GM21576 (cell line): ENCODE measurements around the gene ILK.

Experiments used
- ATAC-seq: cut with Tn5 transposase; IDR thresholded peaks from one replicate; pipeline ENCODE4 v1.9.1; 2021; ENCODE audit warnings: mild to moderate bottlenecking, moderate library complexity; ENCODE audit not compliant: unreplicated experiment

ILK gene

GRCh38 chr11:6633422-6634408 lies 30.1 kb downstream of the ILK start:
- no peak for ATAC-seq

DNA sequence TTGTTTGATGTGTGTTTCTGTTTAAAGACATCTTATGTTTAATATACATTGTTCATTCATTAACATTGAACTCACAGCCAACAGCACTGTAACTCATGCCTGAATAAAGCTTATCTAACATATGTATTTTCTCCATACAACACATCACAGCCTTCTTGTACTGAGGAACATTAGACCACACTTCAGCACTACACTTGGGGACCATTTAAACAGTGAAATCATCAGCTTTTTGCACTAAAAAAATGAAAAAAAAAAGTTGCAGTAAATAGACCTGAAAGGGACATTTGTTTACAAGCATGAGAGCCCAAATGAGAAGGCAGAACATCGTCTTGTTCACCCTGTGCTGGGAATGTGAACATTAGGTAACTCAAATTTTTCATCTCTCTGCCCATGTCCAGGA lies 31.0 kb downstream of the ILK start:
- ATAC-seq, result no peak

- no peak for ATAC-seq
These were observed 31.7 kb downstream of the ILK start for GRCh38 chr11:6635082-6635932.

DNA sequence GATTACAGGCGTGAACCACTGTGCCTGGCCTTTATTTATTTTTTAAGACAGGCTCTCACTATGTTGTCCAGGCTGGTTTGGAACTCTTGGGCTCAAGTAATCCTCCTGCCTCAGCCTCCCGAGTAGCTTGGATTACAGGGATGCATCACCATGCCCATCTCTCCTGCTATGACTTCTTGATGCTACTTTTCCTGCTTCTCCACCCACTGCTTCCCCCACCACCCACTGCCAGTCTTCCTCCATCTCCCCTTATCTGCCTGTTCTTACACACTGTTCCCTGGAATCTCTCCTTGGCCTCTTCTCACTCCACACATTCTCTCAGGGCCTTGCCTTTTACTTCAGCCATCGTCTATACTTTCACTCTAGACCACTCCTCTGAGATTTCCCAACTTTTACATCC lies 32.9 kb downstream of the ILK start:
- ATAC-seq, result no peak

DNA sequence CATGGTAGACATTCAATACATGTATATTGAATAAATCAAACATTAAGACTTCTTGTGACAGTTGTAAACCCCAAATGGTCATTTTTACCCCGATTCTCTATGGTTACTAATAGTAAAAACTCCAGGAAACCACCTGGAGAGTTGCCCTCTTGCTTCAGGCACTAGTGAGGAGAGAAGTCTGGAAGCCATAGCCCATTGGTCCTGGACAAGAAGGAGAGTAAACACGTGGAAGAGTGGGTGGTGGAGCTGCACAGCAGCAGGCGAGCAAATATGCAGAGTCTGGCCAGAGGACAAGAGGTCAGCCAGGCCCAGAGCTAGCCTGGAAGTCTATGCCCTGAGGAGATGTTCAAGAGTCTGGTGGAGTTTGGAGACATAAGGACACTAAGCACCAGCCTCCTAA lies 34.3 kb downstream of the ILK start:
- ATAC-seq, result no peak

DNA sequence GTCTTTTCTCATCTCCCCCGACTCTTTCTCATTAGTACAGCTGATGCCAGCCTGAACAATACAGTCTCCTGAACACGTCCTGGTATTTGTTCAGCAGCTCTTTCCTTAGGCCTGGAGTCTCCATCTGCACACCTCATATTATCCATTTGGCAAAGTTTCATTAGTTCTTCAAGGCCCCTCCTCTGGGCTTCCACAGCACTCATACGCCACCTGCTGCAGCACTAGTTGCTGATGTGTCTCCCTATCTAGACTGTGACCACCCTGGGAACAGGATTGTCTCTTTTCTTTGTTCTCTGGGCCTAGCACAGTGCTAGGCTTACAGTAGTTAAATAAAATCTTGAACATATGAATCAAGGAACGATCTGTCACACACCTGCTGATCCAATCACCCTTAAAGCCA lies 34.9 kb downstream of the ILK start:
- no peak for ATAC-seq

DNA sequence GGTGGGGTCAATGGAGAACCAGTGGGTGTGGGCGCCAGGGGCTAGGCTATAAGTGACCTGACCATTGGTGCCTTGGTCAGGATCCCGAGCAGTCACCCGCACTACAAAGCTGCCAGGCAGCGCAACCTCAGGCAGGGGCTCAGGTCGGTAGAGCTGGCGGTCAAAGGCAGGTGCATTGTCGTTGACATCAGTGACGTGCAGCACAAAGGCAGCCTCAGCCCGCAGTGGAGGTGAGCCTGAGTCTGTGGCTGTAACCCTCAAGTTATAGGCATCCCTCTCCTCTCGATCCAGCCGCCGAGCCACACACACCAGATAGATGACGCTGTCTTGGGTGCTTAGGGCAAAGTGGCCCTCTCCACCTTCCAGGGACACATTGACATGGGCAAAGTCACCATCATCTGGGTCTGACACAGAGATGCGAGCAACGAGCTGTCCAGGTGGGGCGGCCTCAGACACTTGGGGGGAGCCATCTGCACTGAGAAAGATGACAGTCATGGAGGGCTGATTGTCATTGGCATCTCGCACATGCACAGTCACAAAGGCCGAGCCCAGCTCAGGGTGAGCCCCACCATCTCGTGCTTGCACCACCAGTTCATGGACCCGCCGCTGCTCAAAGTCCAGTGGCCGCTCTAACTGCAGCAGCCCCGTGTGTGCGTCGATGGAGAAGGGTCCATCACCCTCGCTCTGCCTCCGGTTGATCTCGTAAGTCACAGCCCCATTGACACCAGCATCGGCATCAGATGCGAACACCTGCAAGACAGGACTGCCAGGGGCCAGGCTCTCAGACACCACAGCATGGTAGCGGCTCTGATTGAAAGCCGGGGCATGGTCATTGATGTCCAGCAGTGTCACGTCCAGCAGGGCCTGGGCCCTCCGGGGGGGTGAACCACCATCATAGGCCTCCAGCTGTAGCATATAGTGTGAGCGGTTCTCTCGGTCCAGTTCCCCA lies 36.7 kb downstream of the ILK start:
- ATAC-seq, result no peak

- ATAC-seq, result no peak
These were observed 37.6 kb downstream of the ILK start for GRCh38 chr11:6640985-6641701.

DNA sequence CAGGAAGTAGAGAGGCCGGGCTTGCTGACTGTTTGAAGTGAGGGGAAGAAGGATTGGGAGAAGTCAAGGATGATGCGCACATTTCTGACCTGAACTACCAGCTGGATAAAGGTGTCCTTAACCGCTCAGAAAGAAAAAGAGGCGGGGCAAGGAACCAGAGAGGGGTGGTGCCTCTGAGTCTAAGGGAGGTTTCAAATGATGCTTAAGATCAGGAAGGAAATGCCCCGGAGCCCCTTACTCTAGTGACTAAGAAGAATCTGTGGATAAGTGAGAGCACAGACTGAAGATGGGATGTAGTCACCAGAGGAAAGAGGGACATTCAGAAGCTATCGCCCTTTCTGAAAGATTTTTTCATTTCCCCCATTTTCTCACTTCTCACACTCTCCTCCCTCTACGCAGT lies 39.4 kb downstream of the ILK start:
- no peak for ATAC-seq

DNA sequence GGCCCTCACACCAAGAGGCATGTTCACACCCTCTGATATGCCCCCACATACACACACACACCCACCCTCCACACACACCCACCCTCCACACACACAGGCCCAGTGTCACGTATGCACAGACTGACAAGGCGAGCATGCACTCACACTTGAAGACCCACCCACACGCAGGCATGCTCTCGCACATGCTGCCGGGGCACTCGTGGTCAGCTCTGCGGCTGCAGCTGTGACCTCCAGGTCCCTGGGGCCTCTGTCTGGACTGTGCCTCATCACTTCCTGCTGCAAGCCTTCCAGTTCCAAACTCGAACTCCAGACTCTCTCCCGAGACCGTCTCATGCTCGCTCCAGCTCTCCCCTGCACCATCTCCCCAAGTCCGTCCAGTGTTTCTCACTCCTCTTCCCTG lies 42.5 kb downstream of the ILK start:
- no peak for ATAC-seq

- no peak for ATAC-seq
These were observed 43.0 kb downstream of the ILK start for GRCh38 chr11:6646576-6646917.

DNA sequence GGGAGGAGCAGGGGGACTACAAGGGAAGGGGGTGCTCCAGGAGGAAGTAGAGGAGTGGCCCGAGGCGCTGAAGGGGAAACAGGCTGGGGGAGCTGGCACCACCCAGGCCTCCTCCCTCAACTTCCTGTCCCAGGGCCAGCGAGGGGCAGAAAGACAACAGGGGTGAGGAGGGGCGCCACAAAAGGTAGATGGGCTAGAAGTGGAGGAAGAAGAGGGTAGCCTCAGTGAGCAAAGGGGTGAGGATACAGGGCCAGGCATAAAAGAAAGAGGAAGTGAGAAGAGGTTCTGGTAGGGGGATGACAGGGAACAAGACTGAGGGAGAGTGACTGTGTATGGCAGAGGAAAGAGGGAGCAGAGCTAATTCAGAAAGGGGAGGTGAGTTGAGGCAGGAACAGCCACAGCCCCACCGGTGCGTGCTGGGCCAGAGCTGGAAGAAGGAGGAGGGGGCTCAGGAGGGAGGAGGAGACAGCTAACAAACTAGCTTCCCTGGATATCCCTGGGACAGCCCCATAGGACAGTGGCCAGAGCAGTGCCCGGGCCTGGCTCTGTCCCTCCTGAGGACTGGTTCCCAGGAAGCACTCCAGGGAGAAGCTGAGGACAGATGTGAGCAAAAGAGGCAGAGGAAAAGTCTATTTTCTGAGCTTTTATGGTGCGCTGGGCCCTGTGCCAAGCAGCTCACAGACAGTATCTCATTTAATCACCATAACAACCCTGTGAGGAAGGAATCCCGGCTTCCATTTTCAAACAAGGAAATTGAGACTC lies 43.5 kb downstream of the ILK start:
- peak; percentile 93 for ATAC-seq

DNA sequence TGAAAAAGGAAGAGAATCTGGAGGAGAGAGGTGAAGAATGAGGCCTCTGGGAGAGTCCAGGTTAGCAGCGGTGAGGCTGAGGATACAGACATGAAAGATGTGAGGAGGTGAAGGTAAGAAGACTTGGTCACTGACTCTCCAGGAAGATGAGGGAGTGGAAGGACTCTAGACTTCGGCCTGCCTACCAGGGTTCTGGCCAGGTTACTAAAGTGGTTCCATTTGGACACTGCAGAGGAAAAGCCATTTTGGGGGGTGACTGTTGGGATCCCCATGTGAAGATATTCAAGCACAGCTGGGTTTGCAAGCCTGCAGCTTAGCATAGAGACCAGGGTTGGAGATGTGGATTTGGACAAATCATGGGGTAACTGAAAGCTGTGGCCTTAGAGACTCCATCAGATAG lies 44.3 kb downstream of the ILK start:
- ATAC-seq, result no peak

- no peak for ATAC-seq
These were observed 44.9 kb downstream of the ILK start for GRCh38 chr11:6648501-6648900.

GRCh38 chr11:6650104-6650503 lies 46.5 kb downstream of the ILK start:
- no peak for ATAC-seq

DNA sequence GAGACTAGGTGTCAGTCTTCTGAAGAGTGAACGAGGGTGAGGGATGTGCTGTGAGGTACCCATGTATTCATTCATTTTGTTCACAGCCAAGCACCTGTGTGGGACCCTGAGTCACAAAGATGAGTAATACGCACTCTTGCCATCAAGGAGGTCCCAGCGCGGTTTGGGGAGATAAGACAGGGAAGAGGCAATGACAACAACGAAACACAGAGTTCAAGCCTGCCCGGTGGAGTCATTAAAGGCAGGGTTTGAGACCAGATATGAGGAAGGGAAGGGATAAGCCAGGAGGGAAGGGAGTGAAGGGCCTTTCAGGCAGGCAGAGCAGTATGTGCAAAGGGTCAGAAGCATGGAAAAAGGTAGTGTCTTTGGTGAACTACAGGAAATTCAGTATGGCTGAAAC lies 47.4 kb downstream of the ILK start:
- ATAC-seq, result no peak

DNA sequence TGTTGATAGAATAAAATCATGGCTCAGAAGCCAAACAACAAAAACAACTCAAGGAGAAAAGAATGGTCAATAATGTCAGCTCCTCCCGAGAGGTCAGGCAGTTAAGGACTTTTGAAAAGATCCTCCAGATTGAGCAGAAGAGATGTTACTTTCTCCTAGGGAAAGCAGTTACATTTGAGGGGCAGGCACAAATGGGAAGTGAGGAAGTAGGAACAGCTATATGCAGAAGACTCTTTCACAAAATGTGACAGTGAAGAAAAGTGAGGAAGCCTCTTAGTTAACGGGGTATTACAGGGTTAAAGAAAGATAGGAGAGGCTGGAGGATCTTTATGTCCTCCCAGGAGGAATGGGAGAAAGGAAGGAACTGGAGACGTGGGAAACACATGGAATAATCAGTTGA lies 48.6 kb downstream of the ILK start:
- ATAC-seq, result no peak

GRCh38 chr11:6653097-6653496 lies 49.5 kb downstream of the ILK start:
- ATAC-seq, result no peak

DNA sequence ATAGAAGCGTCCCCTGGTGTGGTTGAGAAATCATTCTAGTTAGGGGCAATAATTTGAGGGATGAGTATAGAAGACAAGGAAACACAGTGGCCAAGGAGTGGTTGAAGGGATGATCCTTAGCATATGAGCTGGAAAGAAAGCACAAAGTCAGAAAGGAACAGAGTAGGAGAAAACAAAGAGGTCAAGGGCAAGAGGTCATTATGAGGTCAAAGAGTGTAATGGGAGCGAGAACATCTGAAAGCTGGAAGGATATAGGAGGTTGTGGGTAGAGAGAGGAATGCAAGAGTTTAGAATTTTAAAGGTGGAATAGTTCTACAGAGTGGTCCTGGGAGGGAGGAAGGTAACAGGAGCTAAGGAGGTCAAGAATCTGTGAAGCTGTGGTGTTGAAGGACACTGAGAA lies 50.1 kb downstream of the ILK start:
- ATAC-seq, result no peak
